ENCODE measurements around the gene RALGPS1. TPM values are rescaled to one million over a fixed set of nuclear protein-coding genes. Genes with fewer than 3 reads are reported as not detected.

The RALGPS1 gene
- total and polyA plus RNA-seq, 2 of the 13 experiments (the other 11 are each of a cell fraction or from before 2014, with no cell fraction given): 3.7 to 6.5 TPM

GRCh38 chr9:127012250-127012649 lies 97.7 kb downstream of the RALGPS1 start:
- intact Hi-C loops (cut with micrococcal nuclease; ENCODE audit: unreplicated experiment) (no loop called here), in situ Hi-C loops (cut with HindIII; ENCODE audit: extremely low pct_ligation_motif_present, low pct_unique_long_range_greater_than_20kb) (no loop called here)
- ATAC-seq (no peak), DNase-seq (ENCODE audit: low spot score) (no peak), FAIRE-seq (no peak)
- H3K9me3 ChIP-seq (ENCODE audit: low read length): no peaks in the 10 kb centered on the region
- H3K4me1 ChIP-seq (ENCODE audit: insufficient read depth, low read length): no peaks in the 10 kb centered on the region
- H4K20me1 ChIP-seq (ENCODE audit: insufficient read depth, low read length): no peaks in the 10 kb centered on the region
- ChIA-PET CTCF (ENCODE audit: low intra/inter-chr PET ratio, low total read pairs) (no interaction called here), POLR2A (no interaction called here)
- WGBS (ENCODE audit: low lambda C conversion rate): 83% methylated on average over 6 of the region's 6 CpGs
- no TSS peak for BruUV-seq (replicated peaks)
- H2AFZ ChIP-seq (ENCODE audit: low read length): no peak overlapping the region
- H3K4me3 ChIP-seq (replicated peaks in 1 of 3; ENCODE audit: insufficient read depth in 1 of 3, low read depth in 2 of 3, low read length in 3 of 3): no peak overlapping the region
- no peaks in the 10 kb centered on the region for H3K36me3 ChIP-seq (replicated peaks in 1 of 2; ENCODE audit: control insufficient read depth in 1 of 2, insufficient read depth in 2 of 2, low read length in 2 of 2)
- H3K9ac ChIP-seq (ENCODE audit: insufficient read depth, low read depth, low read length): no peak overlapping the region
- no peaks in the 10 kb centered on the region for H3K27me3 ChIP-seq (ENCODE audit: control insufficient read depth in 1 of 2, insufficient read depth in 2 of 2, low read length in 2 of 2)
- TF ChIP-seq ZBTB10 (CRISPR knock-in tag; IDR thresholded peaks at IDR 0.05; ENCODE audit: borderline replicate concordance) (no peak), ZNF770 (CRISPR knock-in tag; IDR thresholded peaks at IDR 0.05) (no peak), ZNF207 (IDR thresholded peaks at IDR 0.05; ENCODE audit: borderline replicate concordance) (no peak), NCOR1 (IDR thresholded peaks at IDR 0.05; ENCODE audit: borderline replicate concordance, low read length) (no peak), PHF21A (CRISPR knock-in tag; IDR thresholded peaks at IDR 0.05) (no peak), TRIM22 (IDR thresholded peaks at IDR 0.05) (no peak), ZFP62 (CRISPR knock-in tag; IDR thresholded peaks at IDR 0.05) (no peak), ZNF556 (CRISPR knock-in tag; IDR thresholded peaks at IDR 0.05; ENCODE audit: borderline replicate concordance) (no peak), ZNF350 (CRISPR knock-in tag; IDR thresholded peaks at IDR 0.05; ENCODE audit: borderline replicate concordance, low read depth) (no peak), NR2F6 (IDR thresholded peaks at IDR 0.05) (no peak), NR2F6 (CRISPR knock-in tag; IDR thresholded peaks at IDR 0.05) (no peak), ZNF674 (CRISPR knock-in tag; IDR thresholded peaks at IDR 0.05; ENCODE audit: low read depth) (no peak), DRAP1 (CRISPR knock-in tag; IDR thresholded peaks at IDR 0.05) (no peak), ZFX (CRISPR knock-in tag; IDR thresholded peaks at IDR 0.05; ENCODE audit: low read depth) (no peak)
- no peak overlapping the region for H3K4me2 ChIP-seq (ENCODE audit: low read depth, low read length)
- H3K79me2 ChIP-seq (ENCODE audit: insufficient read depth, low read length): no peaks in the 10 kb centered on the region
- H3K27ac ChIP-seq (ENCODE audit: extremely low read length, insufficient read depth, low read length): no peak overlapping the region

Data from HepG2 (cell line).